ENCODE measurements around the gene NAA50.

Gene NAA50

GRCh38 chr3:113745756-113746547 lies at the start of gene NAA50:
TSS of gene NAA50 (minus strand) at chr3:113746249. CDS start at chr3:113745949, 300 bp downstream.
- peak; percentile 78 for DNase-seq

- no peak for DNase-seq
Measured at GRCh38 chr3:113795693-113796092, 49.6 kb upstream of the NAA50 start.

- DNase-seq = no peak
Measured at GRCh38 chr3:113794526-113794925, 48.5 kb upstream of the NAA50 start.

- DNase-seq = no peak
Measured at GRCh38 chr3:113791381-113791780, 45.3 kb upstream of the NAA50 start.

- no peak for DNase-seq
Measured at GRCh38 chr3:113783980-113784379, 37.9 kb upstream of the NAA50 start.

- DNase-seq = no peak
Measured at GRCh38 chr3:113783463-113783862, 37.4 kb upstream of the NAA50 start.

GRCh38 chr3:113776564-113776963 lies 30.5 kb upstream of the NAA50 start:
- no peak for DNase-seq

- no peak for DNase-seq
Measured at GRCh38 chr3:113775516-113775915, 29.5 kb upstream of the NAA50 start.

GRCh38 chr3:113773381-113773780 lies 27.3 kb upstream of the NAA50 start:
- no peak for DNase-seq

GRCh38 chr3:113771993-113772392 lies 25.9 kb upstream of the NAA50 start:
- DNase-seq = no peak

GRCh38 chr3:113769551-113769950 lies 23.5 kb upstream of the NAA50 start:
- DNase-seq = no peak

GRCh38 chr3:113764698-113765097 lies 18.6 kb upstream of the NAA50 start:
- no peak for DNase-seq

GRCh38 chr3:113758389-113759024 lies 12.5 kb upstream of the NAA50 start:
- DNase-seq = no peak

- no peak for DNase-seq
Measured at GRCh38 chr3:113754494-113755159, 8.6 kb upstream of the NAA50 start.

- no peak for DNase-seq
Measured at GRCh38 chr3:113753376-113753985, 7.4 kb upstream of the NAA50 start.

- no peak for DNase-seq
Measured at GRCh38 chr3:113751141-113751540, 5.1 kb upstream of the NAA50 start.

GRCh38 chr3:113747283-113748046 lies 1.4 kb upstream of the NAA50 start:
- no peak for DNase-seq

GRCh38 chr3:113746548-113747282 lies 666 bp upstream of the NAA50 start, which contains the start of gene ATP6V1A:
TSS of gene ATP6V1A (plus strand) at chr3:113747035. CDS start at chr3:113778754, 31,719 bp downstream.
- peak; percentile 85 for DNase-seq

GRCh38 chr3:113744941-113745755 lies 901 bp downstream of the NAA50 start:
- peak; percentile 25 for DNase-seq

GRCh38 chr3:113743006-113743630 lies 2.9 kb downstream of the NAA50 start:
- no peak for DNase-seq

Data from NCI-H1417 treated with DMSO at 0.1 percent for 48 hours (cell line).